ENCODE data around the gene ALG10.

DNA sequence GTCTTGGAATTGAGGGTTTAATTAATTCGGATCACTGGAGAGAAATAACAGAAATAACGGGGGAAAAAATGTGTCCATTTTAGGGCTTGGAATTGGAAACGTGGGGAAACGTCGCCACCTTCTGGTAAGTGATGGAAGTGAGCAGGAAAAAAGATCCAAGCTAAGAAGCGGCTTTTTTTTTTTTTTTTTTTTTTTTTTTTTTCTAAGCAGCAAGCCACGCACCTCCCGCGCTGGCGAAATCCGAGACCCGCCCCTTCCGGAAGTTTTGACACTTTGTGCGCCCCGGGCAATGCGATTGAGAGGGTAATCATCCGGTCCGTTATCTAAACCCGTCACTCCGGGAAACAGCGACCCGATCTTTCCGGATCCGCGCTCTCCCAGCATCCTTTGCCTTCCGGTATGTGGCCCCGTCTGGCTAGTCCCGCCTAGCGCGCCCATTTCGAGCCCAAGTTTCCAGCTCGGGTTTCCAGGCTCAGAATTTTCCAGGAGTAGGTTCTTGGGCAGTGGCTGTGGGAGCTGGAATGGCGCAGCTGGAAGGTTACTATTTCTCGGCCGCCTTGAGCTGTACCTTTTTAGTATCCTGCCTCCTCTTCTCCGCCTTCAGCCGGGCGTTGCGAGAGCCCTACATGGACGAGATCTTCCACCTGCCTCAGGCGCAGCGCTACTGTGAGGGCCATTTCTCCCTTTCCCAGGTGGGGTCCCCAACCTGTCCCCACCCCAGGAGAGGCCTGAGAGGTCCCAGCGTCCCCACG is at the start of gene ALG10:
- no peak for TF ChIP-seq EZH2 (IDR thresholded peaks at IDR 0.05; ENCODE audit: borderline replicate concordance, low read length)
- TF ChIP-seq, protein P1, sequence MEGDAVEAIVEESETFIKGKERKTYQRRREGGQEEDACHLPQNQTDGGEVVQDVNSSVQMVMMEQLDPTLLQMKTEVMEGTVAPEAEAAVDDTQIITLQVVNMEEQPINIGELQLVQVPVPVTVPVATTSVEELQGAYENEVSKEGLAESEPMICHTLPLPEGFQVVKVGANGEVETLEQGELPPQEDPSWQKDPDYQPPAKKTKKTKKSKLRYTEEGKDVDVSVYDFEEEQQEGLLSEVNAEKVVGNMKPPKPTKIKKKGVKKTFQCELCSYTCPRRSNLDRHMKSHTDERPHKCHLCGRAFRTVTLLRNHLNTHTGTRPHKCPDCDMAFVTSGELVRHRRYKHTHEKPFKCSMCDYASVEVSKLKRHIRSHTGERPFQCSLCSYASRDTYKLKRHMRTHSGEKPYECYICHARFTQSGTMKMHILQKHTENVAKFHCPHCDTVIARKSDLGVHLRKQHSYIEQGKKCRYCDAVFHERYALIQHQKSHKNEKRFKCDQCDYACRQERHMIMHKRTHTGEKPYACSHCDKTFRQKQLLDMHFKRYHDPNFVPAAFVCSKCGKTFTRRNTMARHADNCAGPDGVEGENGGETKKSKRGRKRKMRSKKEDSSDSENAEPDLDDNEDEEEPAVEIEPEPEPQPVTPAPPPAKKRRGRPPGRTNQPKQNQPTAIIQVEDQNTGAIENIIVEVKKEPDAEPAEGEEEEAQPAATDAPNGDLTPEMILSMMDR (IDR thresholded peaks at IDR 0.05; ENCODE audit: low read length), result peak; percentile 72
